HCT116 (cell line): ENCODE results near the gene UBE3B. TPM values are rescaled to one million over a fixed set of nuclear protein-coding genes. Genes with fewer than 3 reads are reported as not detected.

Experiments used
- ATAC-seq: fragments of 200-7000 bp; cut with Tn5 transposase; 2 replicates; pipeline ENCODE4 v1.9.1; 2020; ENCODE audit warnings: mild to moderate bottlenecking, moderate library complexity
- BruUV-seq: library from RNA; stranded (reverse); fragments of 400-500 nt; replicated peaks from 2 replicates; lab custom pipeline; 2021; lab: Mats Ljungman, UMichigan
- CTCF ChIA-PET: fragments of 300-600 bp; sonication (Branson Sonifier 250); formaldehyde crosslinking; loops from one replicate; lab custom pipeline; 2021; ENCODE audit warnings: antibody characterized with exemption; lab: Charles Lee
- POLR2A ChIA-PET: fragments of 300-600, 350-600 bp; sonication (Branson Sonifier 250); formaldehyde crosslinking; loops from one replicate; lab custom pipeline; 2021; ENCODE audit warnings: antibody characterized with exemption; lab: Charles Lee
- RAD21 ChIA-PET, 2 experiments: fragments of 300-600 bp; sonication (Branson Sonifier 250); formaldehyde crosslinking; loops; one replicate each; lab custom pipeline; 2023; ENCODE audit warnings: low total read pairs in 2 of 2; ENCODE audit not compliant: uncharacterized antibody in 2 of 2, unreplicated experiment in 2 of 2, low non-redundant PET in 1 of 2; lab: Charles Lee
- DNase-seq: peaks from one replicate; pipeline ENCODE4 v3.0.0-alpha.2; 2010; ENCODE audit warnings: low read depth, low spot score
- H2AFZ ChIP-seq: fragments of 200-600 bp; shearing (Covaris generic), sonication (generic); 2 replicates; pipeline ENCODE4 v1.6.1; 2017; ENCODE audit warnings: low read depth, mixed run types, mixed read lengths, antibody characterized with exemption, low read length; ENCODE audit not compliant: poor library complexity, severe bottlenecking
- H3K27ac ChIP-seq: 2 replicates; pipeline ENCODE4 v1.5.1; 2012; ENCODE audit warnings: low read depth, low read length
- H3K27me3 ChIP-seq: fragments of 200-600 bp; sonication (generic); 2 replicates; pipeline ENCODE4 v1.6.1; 2016; ENCODE audit warnings: mixed run types, low read length, mixed read lengths; ENCODE audit not compliant: insufficient read depth
- H3K36me3 ChIP-seq, 2 experiments: fragments of 200-500 bp in 1 of 2; fragments of 200-600 bp in 1 of 2; sonication (Bioruptor generic) in 1 of 2; sonication (generic) in 1 of 2; 2 replicates each; pipeline versions ENCODE4 v1.5.1 to v1.6.1; 2014 to 2016; ENCODE audit warnings: low read length in 2 of 2, inconsistent platforms in 1 of 2, mixed read lengths in 1 of 2, mixed run types in 1 of 2; ENCODE audit not compliant: insufficient read depth in 2 of 2, control insufficient read depth in 1 of 2
- H3K4me1 ChIP-seq, 2 experiments: fragments of 200-600 bp in 1 of 2; sonication (generic) in 1 of 2; 2 replicates each; pipeline versions ENCODE4 v1.5.1 to v1.6.1; 2012 to 2017; ENCODE audit warnings: low read length in 2 of 2, inconsistent platforms in 1 of 2, mild to moderate bottlenecking in 1 of 2, mixed read lengths in 1 of 2, mixed run types in 1 of 2, moderate library complexity in 1 of 2; ENCODE audit not compliant: insufficient read depth in 2 of 2, control insufficient read depth in 1 of 2
- H3K4me2 ChIP-seq: fragments of 200-600 bp; sonication (generic); 2 replicates; pipeline ENCODE4 v1.6.1; 2017; ENCODE audit warnings: mixed run types, low read length, mixed read lengths
- H3K4me3 ChIP-seq, 2 experiments: fragments of 200-600 bp in 1 of 2; sonication (generic) in 1 of 2; replicated peaks in 1 of 2; 2 replicates each; pipeline ENCODE4 v1.5.1; 2011 to 2016; ENCODE audit warnings: low read length in 2 of 2, control low read depth in 1 of 2, low read depth in 1 of 2, mild to moderate bottlenecking in 1 of 2, mixed read lengths in 1 of 2, mixed run types in 1 of 2
- H3K79me2 ChIP-seq: fragments of 200-600 bp; sonication (generic); 2 replicates; pipeline ENCODE4 v1.6.1; 2017; ENCODE audit warnings: mild to moderate bottlenecking, mixed run types, low read length, moderate library complexity, mixed read lengths; ENCODE audit not compliant: insufficient read depth
- H3K9ac ChIP-seq: fragments of 200-600 bp; sonication (generic); 2 replicates; pipeline ENCODE4 v1.6.1; 2016; ENCODE audit warnings: low read length, mixed read lengths
- H3K9me2 ChIP-seq: fragments of 200-600 bp; sonication (generic), shearing (Covaris generic); 2 replicates; pipeline ENCODE4 v1.6.1; 2017; ENCODE audit warnings: mixed run types, mild to moderate bottlenecking, moderate library complexity; ENCODE audit not compliant: insufficient read depth
- H3K9me3 ChIP-seq, 2 experiments: fragments of 200-500 bp in 1 of 2; fragments of 200-600 bp in 1 of 2; sonication (Bioruptor generic) in 1 of 2; sonication (generic) in 1 of 2; 2 replicates each; pipeline ENCODE4 v1.6.1; 2014 to 2017; ENCODE audit warnings: low read length in 2 of 2, mixed read lengths in 2 of 2, inconsistent platforms in 1 of 2, low read depth in 1 of 2, mild to moderate bottlenecking in 1 of 2, mixed run types in 1 of 2, moderate library complexity in 1 of 2; ENCODE audit not compliant: control insufficient read depth in 1 of 2, insufficient read depth in 1 of 2
- H4K20me1 ChIP-seq: fragments of 200-600 bp; sonication (generic), shearing (Covaris generic); 2 replicates; pipeline ENCODE4 v1.6.1; 2017; ENCODE audit warnings: mixed run types, mild to moderate bottlenecking, moderate library complexity; ENCODE audit not compliant: insufficient read depth
- CBX3 ChIP-seq: IDR thresholded peaks from 2 replicates; pipeline ENCODE4 v1.6.1; 2012; ENCODE audit warnings: low read depth
- EGR1 ChIP-seq: IDR thresholded peaks from 2 replicates; pipeline ENCODE4 v1.6.1; 2012; ENCODE audit warnings: low read depth
- EZH2 ChIP-seq: fragments of 200-600 bp; sonication (generic); IDR thresholded peaks from 2 replicates; pipeline ENCODE4 v1.6.1; 2017; ENCODE audit warnings: antibody characterized with exemption, mixed run types
- JUND ChIP-seq: IDR thresholded peaks from 2 replicates; pipeline ENCODE4 v1.6.1; 2012
- POLR2A ChIP-seq: IDR thresholded peaks from 2 replicates; pipeline ENCODE4 v1.7.0; 2011; ENCODE audit warnings: borderline replicate concordance; ENCODE audit not compliant: insufficient read depth, insufficient read length; ENCODE audit errors: extremely low read depth
- POLR2AphosphoS5 ChIP-seq: IDR thresholded peaks from 2 replicates; pipeline ENCODE4 v1.6.1; 2011; ENCODE audit warnings: mild to moderate bottlenecking, low read depth, low read length, moderate library complexity
- TCF7L2 ChIP-seq: IDR thresholded peaks from 2 replicates; pipeline ENCODE4 v1.7.0; 2011; ENCODE audit warnings: borderline replicate concordance, inconsistent platforms; ENCODE audit not compliant: insufficient read depth, insufficient read length; ENCODE audit errors: extremely low read depth
- YY1 ChIP-seq: IDR thresholded peaks from 2 replicates; pipeline ENCODE4 v1.6.1; 2011; ENCODE audit warnings: low read length, low read depth, moderate library complexity, mild to moderate bottlenecking; ENCODE audit not compliant: insufficient replicate concordance; ENCODE audit errors: extremely low read depth
- ZNF274 ChIP-seq: fragments of 200-500 bp; sonication (Bioruptor generic); IDR thresholded peaks from 2 replicates; pipeline ENCODE4 v1.6.1; 2014; ENCODE audit warnings: mild to moderate bottlenecking, low read depth, low read length, inconsistent platforms
- intact Hi-C: fragments of 100-400 bp; cut with micrococcal nuclease; formaldehyde crosslinking; loops from 2 replicates; pipeline ENCODE4 v1.10.0; 2022
- total RNA-seq: library from RNA; stranded (reverse); gene quantifications from one replicate; pipeline ENCODE4 v1.2.1, GENCODE V29; 2021; ENCODE audit not compliant: unreplicated experiment
- TF ChIP-seq, protein P1 (sequence below): IDR thresholded peaks from 2 replicates; pipeline ENCODE4 v1.6.1; 2011; ENCODE audit warnings: mild to moderate bottlenecking, low read length, moderate library complexity; ENCODE audit not compliant: insufficient replicate concordance; ENCODE audit errors: extremely low read depth
- TF ChIP-seq, protein P2 (sequence below), 3 experiments: fragments of 200-600 bp in 1 of 3; sonication (generic) in 1 of 3; IDR thresholded peaks in 2 of 3; conservative IDR thresholded peaks in 1 of 3; 2 replicates each; pipeline ENCODE4 v1.5.1; 2012 to 2017; ENCODE audit warnings: low read depth in 2 of 3, low read length in 2 of 3, antibody characterized with exemption in 1 of 3, borderline replicate concordance in 1 of 3, control low read depth in 1 of 3, mild to moderate bottlenecking in 1 of 3, mixed read lengths in 1 of 3, mixed run types in 1 of 3, moderate library complexity in 1 of 3; ENCODE audit not compliant: insufficient read depth in 1 of 3

Gene UBE3B
- total RNA-seq, 1 experiment from 2014 or later: 28.9 TPM

DNA sequence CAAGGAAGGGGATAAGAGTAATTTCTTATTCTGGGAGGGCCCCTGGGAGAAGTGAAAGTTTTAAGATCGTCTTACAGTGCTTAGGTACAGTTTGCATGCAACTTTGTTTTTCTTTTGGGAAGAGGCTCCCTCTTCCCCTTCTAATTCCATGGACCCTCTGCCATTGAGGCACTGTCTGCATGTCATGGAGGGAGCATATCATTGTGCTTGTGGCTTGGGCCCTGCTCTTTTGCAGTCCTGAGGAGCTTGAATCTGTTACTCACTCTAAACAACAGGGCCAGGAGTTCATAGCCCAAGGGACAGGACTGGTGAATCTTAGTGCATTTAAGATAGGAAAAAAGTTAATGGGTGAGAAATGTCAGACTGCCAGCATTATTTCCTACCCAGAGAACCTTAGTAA lies 2.3 kb downstream of the UBE3B start (continued):
- TF ChIP-seq, protein P1, sequence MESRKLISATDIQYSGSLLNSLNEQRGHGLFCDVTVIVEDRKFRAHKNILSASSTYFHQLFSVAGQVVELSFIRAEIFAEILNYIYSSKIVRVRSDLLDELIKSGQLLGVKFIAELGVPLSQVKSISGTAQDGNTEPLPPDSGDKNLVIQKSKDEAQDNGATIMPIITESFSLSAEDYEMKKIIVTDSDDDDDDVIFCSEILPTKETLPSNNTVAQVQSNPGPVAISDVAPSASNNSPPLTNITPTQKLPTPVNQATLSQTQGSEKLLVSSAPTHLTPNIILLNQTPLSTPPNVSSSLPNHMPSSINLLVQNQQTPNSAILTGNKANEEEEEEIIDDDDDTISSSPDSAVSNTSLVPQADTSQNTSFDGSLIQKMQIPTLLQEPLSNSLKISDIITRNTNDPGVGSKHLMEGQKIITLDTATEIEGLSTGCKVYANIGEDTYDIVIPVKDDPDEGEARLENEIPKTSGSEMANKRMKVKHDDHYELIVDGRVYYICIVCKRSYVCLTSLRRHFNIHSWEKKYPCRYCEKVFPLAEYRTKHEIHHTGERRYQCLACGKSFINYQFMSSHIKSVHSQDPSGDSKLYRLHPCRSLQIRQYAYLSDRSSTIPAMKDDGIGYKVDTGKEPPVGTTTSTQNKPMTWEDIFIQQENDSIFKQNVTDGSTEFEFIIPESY: no peak

DNA sequence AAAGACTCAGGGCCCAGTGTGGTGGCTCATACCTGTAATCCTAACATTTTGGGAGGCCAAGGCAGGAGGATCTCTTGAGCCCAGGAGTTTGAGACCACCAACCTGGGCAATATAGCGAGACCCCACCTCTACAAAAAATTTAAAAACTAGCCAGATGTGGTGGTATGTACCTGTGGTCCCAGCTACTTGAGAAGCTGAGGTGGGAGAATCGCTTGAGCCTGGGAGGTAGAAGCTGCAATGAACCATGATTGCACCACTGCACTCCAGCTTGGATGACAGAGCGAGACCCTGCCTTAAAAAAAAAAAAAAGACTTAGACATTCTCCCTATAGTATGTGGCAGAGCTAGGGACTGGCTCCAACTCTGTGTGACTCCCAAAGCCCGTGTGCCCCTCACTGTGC lies 2.9 kb downstream of the UBE3B start:
- ATAC-seq: no peak
- peaks cover 35% of the 10 kb centered on the region for H3K79me2 ChIP-seq
- RAD21 ChIA-PET: no interaction called here

DNA sequence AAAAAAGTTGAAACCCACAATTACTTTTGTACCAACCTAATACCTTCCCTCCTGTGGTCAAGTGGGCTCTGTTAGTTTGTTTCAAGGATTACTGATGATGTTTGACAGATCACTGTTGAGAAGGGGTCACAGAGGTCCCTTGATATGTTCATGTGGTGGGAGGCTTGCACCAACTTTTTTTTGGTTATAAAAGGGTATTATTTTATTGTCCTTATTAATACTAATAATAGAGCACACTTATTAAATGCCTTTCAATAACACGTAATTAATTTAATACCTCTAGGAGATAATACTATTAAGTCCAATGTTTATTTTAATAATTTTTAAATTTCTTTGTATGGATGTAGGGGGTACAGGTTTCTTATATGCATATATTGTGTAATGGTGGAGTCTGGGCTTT lies 4.4 kb downstream of the UBE3B start:
- Histone ChIP-seq H2AFZ (no peak overlapping the region), H3K9me2 (no peaks in the 10 kb centered on the region), H3K9me3 (no peaks in the 10 kb centered on the region), H3K4me3 (no peak overlapping the region), H3K9ac (no peak overlapping the region), H3K4me2 (no peak overlapping the region), H3K79me2 (peaks cover 20% of the 10 kb centered on the region), H3K36me3 (peaks cover 8 to 10% of the 10 kb centered on the region in 2 experiments; a peak in 2 of 4 replicates), H3K27me3 (no peaks in the 10 kb centered on the region), H4K20me1 (no peaks in the 10 kb centered on the region), H3K4me1 (peaks cover 4 to 9% of the 10 kb centered on the region in 2 experiments), H3K27ac (no peak overlapping the region)
- BruUV-seq: no TSS peak
- DNase-seq: no peak
- ChIA-PET RAD21 (no interaction called here), CTCF (no interaction called here), POLR2A (no interaction called here)
- no peak for ATAC-seq
- intact Hi-C loops: no loop called here
- TF ChIP-seq, protein P2, sequence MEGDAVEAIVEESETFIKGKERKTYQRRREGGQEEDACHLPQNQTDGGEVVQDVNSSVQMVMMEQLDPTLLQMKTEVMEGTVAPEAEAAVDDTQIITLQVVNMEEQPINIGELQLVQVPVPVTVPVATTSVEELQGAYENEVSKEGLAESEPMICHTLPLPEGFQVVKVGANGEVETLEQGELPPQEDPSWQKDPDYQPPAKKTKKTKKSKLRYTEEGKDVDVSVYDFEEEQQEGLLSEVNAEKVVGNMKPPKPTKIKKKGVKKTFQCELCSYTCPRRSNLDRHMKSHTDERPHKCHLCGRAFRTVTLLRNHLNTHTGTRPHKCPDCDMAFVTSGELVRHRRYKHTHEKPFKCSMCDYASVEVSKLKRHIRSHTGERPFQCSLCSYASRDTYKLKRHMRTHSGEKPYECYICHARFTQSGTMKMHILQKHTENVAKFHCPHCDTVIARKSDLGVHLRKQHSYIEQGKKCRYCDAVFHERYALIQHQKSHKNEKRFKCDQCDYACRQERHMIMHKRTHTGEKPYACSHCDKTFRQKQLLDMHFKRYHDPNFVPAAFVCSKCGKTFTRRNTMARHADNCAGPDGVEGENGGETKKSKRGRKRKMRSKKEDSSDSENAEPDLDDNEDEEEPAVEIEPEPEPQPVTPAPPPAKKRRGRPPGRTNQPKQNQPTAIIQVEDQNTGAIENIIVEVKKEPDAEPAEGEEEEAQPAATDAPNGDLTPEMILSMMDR (IDR thresholded peaks at IDR 0.05 in 2 of 3, conservative IDR thresholded peaks at IDR 0.05 in 1 of 3; ENCODE audit: borderline replicate concordance in 1 of 3, insufficient read depth in 1 of 3, low read depth in 2 of 3, low read length in 2 of 3): no peak
- TF ChIP-seq JUND (no peak), POLR2A (no peak), EGR1 (no peak), CBX3 (no peak), TCF7L2 (no peak), EZH2 (no peak), YY1 (no peak), ZNF274 (no peak)
- TF ChIP-seq, protein P1: no peak

More for the DNA sequence above, 2.9 kb downstream of the UBE3B start:
- intact Hi-C loops: no loop called here
- CTCF ChIA-PET: no interaction called here
- Histone ChIP-seq H2AFZ (no peak overlapping the region), H3K4me3 (no peak overlapping the region), H3K9me3 (no peaks in the 10 kb centered on the region), H3K9me2 (no peaks in the 10 kb centered on the region), H3K27ac (no peak overlapping the region), H3K4me2 (no peak overlapping the region), H3K9ac (no peak overlapping the region), H3K4me1 (peaks cover 9 to 18% of the 10 kb centered on the region in 2 experiments), H3K27me3 (no peaks in the 10 kb centered on the region), H3K36me3 (peaks cover 0 to 7% of the 10 kb centered on the region in 2 experiments; a peak in 1 of 4 replicates), H4K20me1 (no peaks in the 10 kb centered on the region)
- no TSS peak for BruUV-seq
- DNase-seq: no peak
- POLR2A ChIA-PET: no interaction called here
- no peak for TF ChIP-seq POLR2AphosphoS5
- no peak for TF ChIP-seq EGR1
